CD4-positive, alpha-beta memory T cell (primary cell): ENCODE results near the gene ITPK1. TPM values are rescaled to one million over a fixed set of nuclear protein-coding genes. Genes with fewer than 3 reads are reported as not detected.

Experiments used
- CTCF ChIA-PET: fragments of 350-600 bp; sonication (Branson Sonifier 250); formaldehyde crosslinking; loops from one replicate; lab custom pipeline; 2021; ENCODE audit warnings: inconsistent platforms; ENCODE audit not compliant: partially characterized antibody; lab: Charles Lee
- POLR2A ChIA-PET: fragments of 350-600 bp; sonication (Branson Sonifier 250); formaldehyde crosslinking; loops from one replicate; lab custom pipeline; 2021; ENCODE audit not compliant: partially characterized antibody; lab: Charles Lee
- DNase-seq, 5 donors: peaks; one replicate each; pipeline versions ENCODE4 v3.0.0 to v3.0.0-alpha.2; 2020 to 2022; ENCODE audit warnings: mixed read lengths in 1 of 5
- H3K27ac ChIP-seq: one replicate; pipeline ENCODE4 v1.7.0; 2013; ENCODE audit warnings: low read depth, low read length
- H3K27me3 ChIP-seq: 2 replicates; pipeline ENCODE4 v1.7.0; 2013; ENCODE audit warnings: mild to moderate bottlenecking, low read length, moderate library complexity; ENCODE audit not compliant: insufficient read depth
- H3K36me3 ChIP-seq: 2 replicates; pipeline ENCODE4 v1.7.0; 2013; ENCODE audit warnings: mild to moderate bottlenecking, low read length, moderate library complexity; ENCODE audit not compliant: insufficient read depth
- H3K4me1 ChIP-seq: 2 replicates; pipeline ENCODE4 v1.7.0; 2013; ENCODE audit warnings: mild to moderate bottlenecking, low read length, moderate library complexity; ENCODE audit not compliant: insufficient read depth
- H3K4me3 ChIP-seq, 2 donors: one replicate each; pipeline ENCODE4 v1.7.0; 2013; ENCODE audit warnings: low read length in 2 of 2, mild to moderate bottlenecking in 1 of 2
- H3K9me3 ChIP-seq, 2 donors: one replicate each; pipeline ENCODE4 v1.7.0; 2013; ENCODE audit warnings: low read length in 2 of 2, control low read depth in 1 of 2; ENCODE audit not compliant: control insufficient read depth in 1 of 2
- H3K27ac Mint-ChIP-seq, 7 donors: one replicate each; pipeline ENCODE4 v1.8.0; 2020 to 2021; ENCODE audit warnings: mixed read lengths in 7 of 7, mild to moderate bottlenecking in 6 of 7, inconsistent platforms in 3 of 7, moderate library complexity in 3 of 7
- H3K27me3 Mint-ChIP-seq, 2 donors: one replicate each; pipeline ENCODE4 v1.8.0; 2020 to 2021; ENCODE audit warnings: mixed read lengths in 2 of 2
- H3K36me3 Mint-ChIP-seq, 2 donors: one replicate each; pipeline ENCODE4 v1.8.0; 2020 to 2021; ENCODE audit warnings: mixed read lengths in 2 of 2, inconsistent platforms in 1 of 2, mild to moderate bottlenecking in 1 of 2
- H3K4me1 Mint-ChIP-seq, 4 donors: one replicate each; pipeline ENCODE4 v1.8.0; 2020 to 2021; ENCODE audit warnings: mixed read lengths in 4 of 4, mild to moderate bottlenecking in 1 of 4
- H3K4me3 Mint-ChIP-seq, 8 donors: one replicate each; pipeline ENCODE4 v1.8.0; 2020 to 2021; ENCODE audit warnings: mixed read lengths in 8 of 8, mild to moderate bottlenecking in 7 of 8, moderate library complexity in 6 of 8, inconsistent platforms in 3 of 8
- H3K9me3 Mint-ChIP-seq, 8 donors: one replicate each; pipeline ENCODE4 v1.8.0; 2020 to 2021; ENCODE audit warnings: mixed read lengths in 8 of 8, mild to moderate bottlenecking in 5 of 8, inconsistent platforms in 3 of 8, moderate library complexity in 1 of 8
- intact Hi-C: fragments of 100-400 bp; cut with micrococcal nuclease; formaldehyde crosslinking; loops from one replicate; pipeline ENCODE4 v1.15.1; 2023
- polyA plus RNA-seq, 2 donors: library from polyadenylated mRNA; unstranded; fragments of 300-500 nt; fragmentation: Illumina TruSeq; gene quantifications; one replicate each; pipeline ENCODE4 v1.2.3, GENCODE V29; 2021
- total RNA-seq, 2 experiments: library from RNA; stranded (reverse); gene quantifications; one replicate each; pipeline ENCODE4 v1.2.3, GENCODE V29; 2021

ITPK1 gene
- total and polyA plus RNA-seq, 4 experiments from 2014 or later: 12.5 to 30.0 (median 26.9) TPM

DNA sequence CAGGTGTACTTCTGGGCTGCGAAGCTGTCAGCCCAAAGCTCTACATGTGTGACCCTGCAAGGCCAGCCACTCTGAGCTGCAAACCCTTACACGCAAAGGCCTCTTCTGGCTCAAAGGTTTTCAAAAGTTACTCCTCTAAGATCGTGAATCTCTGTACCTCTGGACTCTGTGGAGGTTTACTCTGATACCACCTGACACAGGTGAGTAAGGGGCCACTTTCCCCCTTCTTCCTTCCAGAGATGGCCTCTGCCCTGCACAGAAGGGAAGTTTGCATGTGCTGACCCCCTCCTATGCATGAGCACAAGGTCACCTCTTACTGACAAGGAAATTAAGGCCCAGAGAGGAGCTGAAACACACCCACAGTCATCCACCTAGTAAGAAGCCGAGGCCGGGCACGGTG is 14.5 kb downstream of the ITPK1 start:
- peaks cover 19% of the 10 kb centered on the region for H3K4me1 ChIP-seq
- no peaks in the 10 kb centered on the region for H3K27me3 ChIP-seq
- Mint-ChIP-seq H3K9me3 (no peaks in the 10 kb centered on the region), H3K27me3 (no peaks in the 10 kb centered on the region), H3K4me3 (no peak overlapping the region), H3K4me1 (peaks cover 10 to 39% (median 22%) of the 10 kb centered on the region in 4 donors), H3K36me3 (peaks cover 0 to 2% of the 10 kb centered on the region in 2 donors), H3K27ac (peak overlapping the region in 2 of 7 donors; percentile 45 to 71)
- intact Hi-C loops: no loop called here
- H3K9me3 ChIP-seq: no peaks in the 10 kb centered on the region
- CTCF ChIA-PET: interaction anchor here (1.3 to 12.7 kb wide), 3 partner anchors 12 to 76 kb away, joined by 3 to 129 read pairs (median 4); no protein-coding TSS in a partner anchor
- POLR2A ChIA-PET: interaction anchor here (0.7 kb wide), 1 partner anchor 84 kb away, joined by 3 read pairs; the partner anchor contains the start of genes LYSET and MOAP1
- no peak overlapping the region for H3K27ac ChIP-seq
- H3K4me3 ChIP-seq: no peak overlapping the region
- DNase-seq: no peak
- H3K36me3 ChIP-seq: no peaks in the 10 kb centered on the region

DNA sequence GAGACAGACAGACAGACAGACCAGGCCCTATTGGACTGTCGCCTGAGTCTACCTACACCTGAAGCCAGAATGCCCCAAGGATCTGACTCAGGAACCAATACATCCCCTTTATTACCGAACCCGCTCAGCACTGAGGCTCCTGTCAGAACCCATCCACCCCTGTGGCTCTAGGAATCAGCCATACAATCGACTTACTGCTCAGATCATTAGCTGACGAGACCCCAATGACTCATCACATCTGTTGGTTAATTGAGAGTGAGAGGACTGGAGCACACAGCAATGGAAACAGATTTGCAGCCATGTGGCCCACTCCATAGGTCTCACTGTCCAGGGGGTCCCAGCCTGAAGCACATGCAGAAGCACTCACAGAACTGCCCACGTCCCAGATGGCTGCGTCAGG is 15.2 kb downstream of the ITPK1 start:
- H3K36me3 Mint-ChIP-seq: peaks cover 0 to 5% of the 10 kb centered on the region in 2 donors
- Histone ChIP-seq H3K27ac (no peak overlapping the region), H3K4me1 (peaks cover 19% of the 10 kb centered on the region), H3K9me3 (no peaks in the 10 kb centered on the region), H3K27me3 (no peaks in the 10 kb centered on the region), H3K36me3 (no peaks in the 10 kb centered on the region), H3K4me3 (no peak overlapping the region)
- H3K4me3 Mint-ChIP-seq: no peak overlapping the region
- H3K9me3 Mint-ChIP-seq: no peaks in the 10 kb centered on the region
- ChIA-PET POLR2A (interaction anchor here (2.0 kb wide), 1 partner anchor 13 kb away, joined by 4 read pairs; no protein-coding TSS in a partner anchor), CTCF (interaction anchor here (12.7 kb wide), 1 partner anchor 12 kb away, joined by 129 read pairs; no protein-coding TSS in a partner anchor)
- H3K4me1 Mint-ChIP-seq: peaks cover 10 to 45% (median 23%) of the 10 kb centered on the region in 4 donors
- no peak for DNase-seq
- intact Hi-C loops: no loop called here
- H3K27me3 Mint-ChIP-seq: no peaks in the 10 kb centered on the region
- peak overlapping the region in 2 of 7 donors; percentile 18 to 46 for H3K27ac Mint-ChIP-seq

DNA sequence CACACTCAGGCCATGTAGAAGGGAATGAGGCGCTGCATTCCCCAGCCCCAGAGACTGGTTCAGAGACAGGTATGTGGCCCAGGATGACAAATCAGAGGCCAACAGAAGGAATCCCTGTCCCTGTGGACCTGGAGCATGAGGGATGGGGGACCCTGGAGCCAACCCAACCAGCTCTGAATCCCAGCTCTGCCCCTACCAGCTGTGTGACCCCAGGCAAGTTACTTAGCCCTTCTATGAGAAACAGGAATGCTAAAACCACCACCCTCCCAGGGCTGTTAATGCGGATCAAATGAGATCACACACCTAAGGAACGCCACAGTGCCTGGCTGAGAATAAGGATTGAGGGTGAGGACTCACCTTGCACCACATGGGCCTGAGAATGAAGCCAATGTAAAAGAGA is 15.6 kb downstream of the ITPK1 start:
- H3K27me3 ChIP-seq: no peaks in the 10 kb centered on the region
- peaks cover 19% of the 10 kb centered on the region for H3K4me1 ChIP-seq
- Mint-ChIP-seq H3K27ac (peak overlapping the region in 1 of 7 donors; percentile 57), H3K27me3 (no peaks in the 10 kb centered on the region), H3K9me3 (no peaks in the 10 kb centered on the region), H3K4me3 (no peak overlapping the region), H3K36me3 (peaks cover 0 to 5% of the 10 kb centered on the region in 2 donors), H3K4me1 (peaks cover 10 to 43% (median 23%) of the 10 kb centered on the region in 4 donors)
- intact Hi-C loops: no loop called here
- H3K9me3 ChIP-seq: no peaks in the 10 kb centered on the region
- no peak for DNase-seq
- no peak overlapping the region for H3K27ac ChIP-seq
- no peak overlapping the region for H3K4me3 ChIP-seq
- ChIA-PET POLR2A (interaction anchor here (2.0 kb wide), 1 partner anchor 13 kb away, joined by 4 read pairs; no protein-coding TSS in a partner anchor), CTCF (interaction anchor here (12.7 kb wide), 1 partner anchor 13 kb away, joined by 129 read pairs; no protein-coding TSS in a partner anchor)
- H3K36me3 ChIP-seq: no peaks in the 10 kb centered on the region

DNA sequence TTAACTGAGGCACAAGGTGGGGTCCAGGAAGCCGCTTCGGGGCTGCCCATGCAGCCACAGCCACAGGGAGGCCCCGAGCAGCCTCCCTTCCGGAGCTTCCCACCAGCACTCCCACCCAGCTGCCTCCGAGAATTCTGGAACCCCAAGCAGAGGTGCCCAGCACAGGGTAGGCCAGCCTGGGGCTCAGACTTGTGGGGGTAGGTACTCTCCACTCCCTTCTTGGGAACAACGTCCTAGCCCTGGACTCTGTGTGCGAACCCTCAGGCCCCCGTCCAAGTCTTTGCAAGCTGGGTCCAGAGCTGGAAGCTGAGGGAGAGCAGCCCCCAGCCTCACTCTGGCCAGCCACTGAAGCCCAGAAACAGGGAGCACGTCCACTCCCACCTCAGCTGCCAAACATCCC is 16.1 kb downstream of the ITPK1 start:
- Histone ChIP-seq H3K4me3 (no peak overlapping the region), H3K36me3 (no peaks in the 10 kb centered on the region), H3K27ac (no peak overlapping the region), H3K9me3 (no peaks in the 10 kb centered on the region), H3K27me3 (no peaks in the 10 kb centered on the region), H3K4me1 (peaks cover 16% of the 10 kb centered on the region)
- H3K27me3 Mint-ChIP-seq: no peaks in the 10 kb centered on the region
- no peaks in the 10 kb centered on the region for H3K9me3 Mint-ChIP-seq
- H3K4me3 Mint-ChIP-seq: no peak overlapping the region
- intact Hi-C loops: no loop called here
- ChIA-PET POLR2A (interaction anchor here (2.0 kb wide), 1 partner anchor 13 kb away, joined by 4 read pairs; no protein-coding TSS in a partner anchor), CTCF (interaction anchor here (1.9 to 12.7 kb wide), 2 partner anchors 13 to 39 kb away, joined by 6 to 129 read pairs; no protein-coding TSS in a partner anchor)
- H3K4me1 Mint-ChIP-seq: peaks cover 14 to 43% (median 22%) of the 10 kb centered on the region in 4 donors
- no peak overlapping the region for H3K27ac Mint-ChIP-seq
- DNase-seq: no peak
- peaks cover 0 to 5% of the 10 kb centered on the region in 2 donors for H3K36me3 Mint-ChIP-seq

DNA sequence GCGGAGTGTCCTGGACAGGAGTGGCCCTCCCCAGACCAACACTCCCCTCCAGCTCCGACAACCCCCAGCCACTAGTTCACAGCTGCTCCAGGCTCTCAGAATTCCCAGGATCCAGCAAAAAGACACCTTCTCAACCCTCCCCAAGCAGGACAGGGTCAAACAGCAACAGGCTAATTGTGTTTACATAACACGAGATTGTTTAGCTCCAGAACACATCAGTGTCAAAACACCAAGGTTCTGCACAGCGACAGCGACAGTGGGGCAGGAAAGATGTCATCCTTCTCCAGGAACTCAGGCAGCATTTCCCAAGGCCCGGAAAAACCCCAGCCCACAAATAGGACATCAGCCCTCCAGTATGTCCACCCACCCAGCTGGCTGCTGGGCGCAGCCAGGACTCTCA is 16.5 kb downstream of the ITPK1 start:
- Mint-ChIP-seq H3K27me3 (no peaks in the 10 kb centered on the region), H3K36me3 (peaks cover 0 to 5% of the 10 kb centered on the region in 2 donors), H3K4me3 (no peak overlapping the region), H3K9me3 (no peaks in the 10 kb centered on the region), H3K27ac (peak overlapping the region in 3 of 7 donors; percentile 22 to 24 (median 23)), H3K4me1 (peaks cover 14 to 39% (median 20%) of the 10 kb centered on the region in 4 donors)
- Histone ChIP-seq H3K27ac (no peak overlapping the region), H3K27me3 (no peaks in the 10 kb centered on the region), H3K9me3 (no peaks in the 10 kb centered on the region), H3K4me3 (no peak overlapping the region), H3K4me1 (peaks cover 12% of the 10 kb centered on the region), H3K36me3 (no peaks in the 10 kb centered on the region)
- CTCF ChIA-PET: interaction anchor here (1.2 to 12.7 kb wide), 3 partner anchors 14 to 39 kb away, joined by 3 to 129 read pairs (median 6); no protein-coding TSS in a partner anchor
- POLR2A ChIA-PET: interaction anchor here (2.0 kb wide), 1 partner anchor 14 kb away, joined by 4 read pairs; no protein-coding TSS in a partner anchor
- intact Hi-C loops: no loop called here
- no peak for DNase-seq

DNA sequence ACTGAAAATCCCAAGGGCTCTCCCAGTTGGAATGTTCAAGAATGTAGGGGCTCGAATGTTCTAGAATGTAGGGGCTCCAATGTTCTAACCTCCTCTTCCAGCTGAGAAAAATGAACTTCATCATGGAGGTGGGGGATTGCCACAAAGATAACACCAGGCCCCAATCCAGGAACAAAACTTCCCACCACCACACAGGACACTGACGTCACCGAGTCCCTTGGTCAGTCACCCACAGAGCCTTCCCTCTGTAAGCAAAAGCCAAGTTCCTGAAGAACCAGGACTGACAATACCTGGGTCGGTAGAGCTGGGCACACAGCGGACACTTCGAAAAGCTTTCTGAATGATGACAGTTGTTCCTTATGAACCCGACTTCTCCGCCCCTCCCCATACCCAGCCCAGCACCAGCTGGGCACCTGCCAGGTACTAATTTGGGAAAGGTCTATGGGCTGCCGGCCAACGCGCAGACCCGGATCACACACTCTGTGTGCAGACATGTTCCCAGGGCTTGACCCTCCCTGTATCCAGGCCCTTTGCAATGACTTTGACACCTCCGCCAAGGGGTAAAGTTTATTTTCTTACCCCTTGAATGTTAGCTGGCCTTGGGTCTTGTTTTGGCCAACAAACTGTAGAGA is 18.9 kb downstream of the ITPK1 start:
- Histone ChIP-seq H3K27me3 (no peaks in the 10 kb centered on the region), H3K4me3 (no peak overlapping the region), H3K27ac (no peak overlapping the region), H3K4me1 (no peaks in the 10 kb centered on the region), H3K36me3 (no peaks in the 10 kb centered on the region), H3K9me3 (no peaks in the 10 kb centered on the region)
- Mint-ChIP-seq H3K27me3 (no peaks in the 10 kb centered on the region), H3K9me3 (no peaks in the 10 kb centered on the region), H3K4me3 (no peak overlapping the region), H3K4me1 (peaks cover 9 to 35% (median 14%) of the 10 kb centered on the region in 4 donors), H3K36me3 (peaks cover 0 to 5% of the 10 kb centered on the region in 2 donors), H3K27ac (no peak overlapping the region)
- POLR2A ChIA-PET: interaction anchor here (1.1 kb wide), 1 partner anchor 18 kb away, joined by 3 read pairs; no protein-coding TSS in a partner anchor
- intact Hi-C loops: no loop called here
- DNase-seq: no peak
- CTCF ChIA-PET: interaction anchor here (12.7 kb wide), 1 partner anchor 16 kb away, joined by 129 read pairs; no protein-coding TSS in a partner anchor
